Heart left ventricle (tissue), 16 donors: ENCODE results near the gene MRPS10. TPM values are rescaled to one million over a fixed set of nuclear protein-coding genes. Genes with fewer than 3 reads are reported as not detected.
"Not testable (repeated sequence)": the region's sequence is repeated elsewhere in the genome, so short reads cannot be mapped to it uniquely, and the experiment has no call there.

Experiments used
- ATAC-seq, 4 donors: fragments of 200-7000 bp; cut with Tn5 transposase; one replicate each; pipeline ENCODE4 v1.9.1; 2020 to 2022; ENCODE audit warnings: moderate library complexity in 4 of 4, mild to moderate bottlenecking in 3 of 4, moderate number of reproducible peaks in 1 of 4
- DNase-seq, 5 donors: peaks; one replicate each; pipeline ENCODE4 v3.0.0-alpha.2; 2020
- H3K27ac ChIP-seq, 12 donors: fragments of 200-600 bp; sonication (generic) in 4 of 12; one replicate each; pipeline versions ENCODE4 v1.5.0 to v1.8.0; 2016 to 2022; ENCODE audit warnings: mild to moderate bottlenecking in 2 of 12
- H3K27me3 ChIP-seq, 9 donors: fragments of 200-600 bp; sonication (generic) in 2 of 9; one replicate each; pipeline versions ENCODE4 v1.5.1 to v1.8.0; 2016 to 2022; ENCODE audit warnings: mild to moderate bottlenecking in 3 of 9
- H3K36me3 ChIP-seq, 9 donors: fragments of 200-600 bp; sonication (generic) in 2 of 9; one replicate each; pipeline versions ENCODE4 v1.5.0 to v1.8.0; 2018 to 2022; ENCODE audit warnings: mild to moderate bottlenecking in 2 of 9
- H3K4me1 ChIP-seq, 12 donors: fragments of 200-600 bp; sonication (generic) in 4 of 12; one replicate each; pipeline versions ENCODE4 v1.5.0 to v1.8.0; 2016 to 2022; ENCODE audit warnings: mild to moderate bottlenecking in 3 of 12
- H3K4me3 ChIP-seq, 12 donors: fragments of 200-600 bp; sonication (generic) in 4 of 12; one replicate each; pipeline versions ENCODE4 v1.5.0 to v1.8.0; 2017 to 2022; ENCODE audit warnings: mild to moderate bottlenecking in 9 of 12, moderate library complexity in 4 of 12
- H3K9me3 ChIP-seq, 12 donors: fragments of 200-600 bp; sonication (generic) in 4 of 12; one replicate each; pipeline versions ENCODE4 v1.5.0 to v1.8.0; 2016 to 2022; ENCODE audit warnings: mild to moderate bottlenecking in 1 of 12
- POLR2A ChIP-seq, 2 donors: fragments of 450-650 bp; IDR thresholded peaks; one replicate each; pipeline ENCODE4 v1.6.1; 2017; ENCODE audit warnings: antibody characterized with exemption in 2 of 2, mild to moderate bottlenecking in 2 of 2, moderate library complexity in 2 of 2
- WGBS, 4 donors: extraction: QIAGEN DNeasy Blood & Tissue Kit in 2 of 4; methylation state at CpG; one replicate each; pipeline versions ENCODE4 v1.1.5 to v1.1.7; 2013 to 2018; 5-methylcytosine and 5-hydroxymethylcytosine counted together
- intact Hi-C, 10 donors: fragments of 100-400 bp; cut with DNase I; formaldehyde crosslinking; loops; one replicate each; pipeline versions ENCODE4 v1.11.1 to v1.14.2; 2022
- polyA plus RNA-seq, 2 donors: library from polyadenylated mRNA; stranded (reverse); fragments of 200-250 nt; gene quantifications; one replicate each; pipeline ENCODE4 v1.2.3, GENCODE V29; 2013
- total RNA-seq, 9 donors: library from RNA; depleted of rRNA in 2 of 9; stranded (reverse); fragments of >200 nt in 2 of 9; fragmentation: NEBNext Ultra II Directional in 3 of 9; extraction: Animal tissue kit (Norgen Biotek cat#: 25700) in 3 of 9; gene quantifications; one replicate each; pipeline versions ENCODE4 v1.1.0 to v1.2.4, GENCODE V29; 2016 to 2023
- TF ChIP-seq, protein P1 (sequence below), 12 donors: fragments of 200-600 bp; sonication (generic) in 4 of 12; IDR thresholded peaks; one replicate each; pipeline versions ENCODE4 v1.5.0 to v1.8.0; 2018 to 2022; ENCODE audit warnings: antibody characterized with exemption in 12 of 12, mild to moderate bottlenecking in 5 of 12
- donor health status: ischemic (EF 13 %, LVEDD 7.1; RV severe dilation, severe dysfunction).
- donor health status: healthy with polysubstance abuse.
- donor health status: DM: no; HTN: yes; CAD: no.
- donor health status: DM: no; HTN: no; CAD: no.
- donor health status: ischemic (EF 25% LVEDD 6.9; RV normal size, moderate dysfunction).
- donor health status: ischemic (EF 25% LVEDD 5.7; RV mildly dilated, moderate dysfunction).
- donor health status: healthy.
- donor health status: DM: yes; HTN: yes; CAD: no.
- donor health status: ischemic (EF 35%, LVEDD 5.7; RV mildly dilated, moderate dysfunction).
- donor health status: nonischemic (EF 11% LVEDD 7.7; RV severe dilation, severe dysfunction).
- donor health status: DM: yes; HTN: yes; CAD: no.
- donor health status: PGD.
- donor health status: ischemic (EF 29% LVEDD 5.4; RV normal size, mild dysfunction).
- donor health status: nonischemic (EF 23%, LVEDD 6.1; RV moderate dilation, normal function).

The MRPS10 gene
- total and polyA plus RNA-seq, 11 donors: 36.9 to 73.5 (median 53.4) TPM

DNA sequence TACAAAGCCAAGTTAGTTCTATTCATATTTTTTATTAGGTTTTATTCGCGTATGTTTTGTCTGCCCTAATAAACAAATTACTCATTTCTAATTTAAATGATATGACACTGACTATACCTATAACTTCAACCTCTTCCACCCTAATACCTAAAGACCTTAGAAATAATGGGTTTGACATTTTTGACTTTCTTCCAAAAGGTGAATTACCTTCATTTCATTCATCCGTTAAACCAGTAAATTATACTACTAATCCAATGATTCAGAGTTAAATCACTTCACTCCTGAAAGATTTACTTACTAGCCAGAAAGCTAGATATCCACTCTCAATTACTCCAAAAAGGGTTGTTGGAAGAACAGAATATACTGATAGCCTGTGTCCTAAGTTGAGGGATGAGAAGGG lies 5.2 kb downstream of the MRPS10 start:
- ATAC-seq: no peak
- intact Hi-C loops: loop anchor here in 6 of 10 donors (5.0 to 10.0 kb wide), 7 partner anchors 135 to 428 kb away; partner anchors contain the start of genes BYSL (in 2 of the 6), MED20 (in 2 of the 6), TRERF1 (in 2 of the 6) and PRICKLE4 (in 1 of the 6)
- Histone ChIP-seq H3K27me3 (no peaks in the 10 kb centered on the region), H3K27ac (no peak overlapping the region), H3K4me3 (no peak overlapping the region), H3K36me3 (peaks cover 7 to 72% (median 64%) of the 10 kb centered on the region in 9 donors), H3K9me3 (no peaks in the 10 kb centered on the region), H3K4me1 (peaks cover 0 to 30% (median 12%) of the 10 kb centered on the region in 12 donors)
- DNase-seq: no peak
- no peak for TF ChIP-seq POLR2A (IDR thresholded peaks at IDR 0.05)
- TF ChIP-seq, protein P1, sequence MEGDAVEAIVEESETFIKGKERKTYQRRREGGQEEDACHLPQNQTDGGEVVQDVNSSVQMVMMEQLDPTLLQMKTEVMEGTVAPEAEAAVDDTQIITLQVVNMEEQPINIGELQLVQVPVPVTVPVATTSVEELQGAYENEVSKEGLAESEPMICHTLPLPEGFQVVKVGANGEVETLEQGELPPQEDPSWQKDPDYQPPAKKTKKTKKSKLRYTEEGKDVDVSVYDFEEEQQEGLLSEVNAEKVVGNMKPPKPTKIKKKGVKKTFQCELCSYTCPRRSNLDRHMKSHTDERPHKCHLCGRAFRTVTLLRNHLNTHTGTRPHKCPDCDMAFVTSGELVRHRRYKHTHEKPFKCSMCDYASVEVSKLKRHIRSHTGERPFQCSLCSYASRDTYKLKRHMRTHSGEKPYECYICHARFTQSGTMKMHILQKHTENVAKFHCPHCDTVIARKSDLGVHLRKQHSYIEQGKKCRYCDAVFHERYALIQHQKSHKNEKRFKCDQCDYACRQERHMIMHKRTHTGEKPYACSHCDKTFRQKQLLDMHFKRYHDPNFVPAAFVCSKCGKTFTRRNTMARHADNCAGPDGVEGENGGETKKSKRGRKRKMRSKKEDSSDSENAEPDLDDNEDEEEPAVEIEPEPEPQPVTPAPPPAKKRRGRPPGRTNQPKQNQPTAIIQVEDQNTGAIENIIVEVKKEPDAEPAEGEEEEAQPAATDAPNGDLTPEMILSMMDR (IDR thresholded peaks at IDR 0.05): no peak
- WGBS, 4 donors: 63 to 96% (median 79%) methylated on average over 3 of the region's 3 CpGs

GRCh38 chr6:42211726-42212125 lies 5.9 kb downstream of the MRPS10 start:
- Histone ChIP-seq H3K27me3 (no peaks in the 10 kb centered on the region), H3K4me1 (peaks cover 0 to 24% (median 8%) of the 10 kb centered on the region in 12 donors), H3K36me3 (peaks cover 7 to 79% (median 71%) of the 10 kb centered on the region in 9 donors), H3K9me3 (no peaks in the 10 kb centered on the region), H3K4me3 (no peak overlapping the region), H3K27ac (no peak overlapping the region)
- ATAC-seq: no peak
- WGBS, 4 donors: 90 to 96% (median 94%) methylated on average over 6 of the region's 6 CpGs
- intact Hi-C loops: loop anchor here in 6 of 10 donors (5.0 to 10.0 kb wide), 7 partner anchors 134 to 427 kb away; partner anchors contain the start of genes BYSL (in 2 of the 6), MED20 (in 2 of the 6), TRERF1 (in 2 of the 6) and PRICKLE4 (in 1 of the 6)
- TF ChIP-seq, protein P1 (IDR thresholded peaks at IDR 0.05): no peak
- no peak for TF ChIP-seq POLR2A (IDR thresholded peaks at IDR 0.05)
- no peak for DNase-seq

GRCh38 chr6:42210551-42210950 lies 7.1 kb downstream of the MRPS10 start:
- TF ChIP-seq, protein P1 (IDR thresholded peaks at IDR 0.05): no peak
- no peak for TF ChIP-seq POLR2A (IDR thresholded peaks at IDR 0.05)
- DNase-seq (no peak), ATAC-seq (peak in 1 of 4 donors; percentile 68)
- peaks cover 7 to 91% (median 83%) of the 10 kb centered on the region in 9 donors for H3K36me3 ChIP-seq
- H3K4me3 ChIP-seq: no peak overlapping the region
- no peak overlapping the region for H3K27ac ChIP-seq
- intact Hi-C loops: loop anchor here in 6 of 10 donors (5.0 to 10.0 kb wide), 7 partner anchors 133 to 426 kb away; partner anchors contain the start of genes BYSL (in 2 of the 6), MED20 (in 2 of the 6), TRERF1 (in 2 of the 6) and PRICKLE4 (in 1 of the 6)
- no peaks in the 10 kb centered on the region for H3K9me3 ChIP-seq
- WGBS, 4 donors: 77% methylated on average over 1 of the region's 1 CpG; no CpG with 5 or more reads in 2 of the 4 donors
- H3K27me3 ChIP-seq: no peaks in the 10 kb centered on the region
- peaks cover 0 to 18% (median 2%) of the 10 kb centered on the region in 12 donors for H3K4me1 ChIP-seq

DNA sequence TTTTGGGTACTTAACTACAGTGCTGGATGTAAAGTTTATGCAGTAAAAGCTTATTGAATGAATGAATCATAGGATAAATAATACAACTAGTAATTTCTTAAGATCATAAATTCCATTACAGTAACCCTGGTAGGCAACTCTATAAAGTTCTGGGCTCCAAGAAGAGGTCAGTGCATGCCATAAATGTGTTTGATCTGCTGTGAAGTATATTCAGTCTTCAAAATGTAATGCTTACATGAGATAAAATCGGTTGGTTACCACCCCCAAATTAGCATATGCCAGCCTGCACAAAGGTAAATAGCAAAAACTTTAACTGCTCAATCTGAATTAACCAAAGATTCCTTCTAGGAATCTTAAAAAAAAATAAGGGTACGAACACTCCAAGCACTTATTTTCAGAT lies 10.1 kb downstream of the MRPS10 start:
- H3K9me3 ChIP-seq, DNase-seq, intact Hi-C loops: not testable (repeated sequence)

More for the DNA sequence above, 10.1 kb downstream of the MRPS10 start:
- H3K4me3 ChIP-seq, H3K4me1 ChIP-seq, ATAC-seq, H3K27me3 ChIP-seq, H3K27ac ChIP-seq: not testable (repeated sequence)
- 83 to 87% (median 85%) methylated on average over 2 of the region's 2 CpGs for WGBS, 4 donors
- peaks cover 7 to 98% (median 85%) of the 10 kb centered on the region in 9 donors for H3K36me3 ChIP-seq
